Activated CD8-positive, alpha-beta memory T cell treated with anti-CD3 and anti-CD28 coated beads for 24 hours (primary cell): Measurements from ENCODE around the gene TSR1.

Experiments used
- DNase-seq: peaks from one replicate; pipeline ENCODE4 v3.0.0-alpha.2; 2020

Gene TSR1

DNA sequence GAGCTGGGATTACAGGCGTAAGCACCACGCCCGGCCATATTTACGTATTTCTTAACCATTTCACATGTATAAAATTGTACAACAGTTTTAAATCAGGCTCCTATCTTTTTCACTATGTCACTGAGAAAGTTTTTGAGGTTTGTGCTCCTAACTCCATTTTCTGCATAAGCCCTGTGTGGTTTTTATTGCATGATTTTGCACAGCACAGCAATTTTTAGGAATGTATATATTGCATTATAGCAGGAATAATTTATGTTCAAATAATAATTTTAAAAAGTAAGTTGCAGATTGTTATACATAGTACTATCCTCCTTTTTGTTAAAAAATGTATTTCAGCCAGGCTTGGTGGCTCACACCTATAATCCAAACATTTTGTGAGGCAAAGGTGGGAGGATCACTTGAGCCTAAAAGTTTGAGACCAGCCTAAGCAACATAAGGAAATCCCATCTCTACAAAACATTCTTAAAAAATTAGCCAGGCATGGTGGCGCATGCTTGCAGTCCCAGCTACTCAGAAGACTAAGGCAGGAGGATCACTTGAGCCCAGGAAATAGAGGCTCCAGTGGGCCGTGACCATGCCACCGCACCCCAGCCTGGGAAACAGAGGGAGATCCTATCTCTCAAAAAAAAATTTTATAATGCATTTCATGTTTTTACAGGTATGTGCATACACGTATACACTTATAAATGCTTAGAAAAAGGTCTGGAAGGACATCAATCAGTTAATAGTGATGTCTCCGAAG, 58.7 kb downstream of the TSR1 start:
- DNase-seq, result no peak

DNA sequence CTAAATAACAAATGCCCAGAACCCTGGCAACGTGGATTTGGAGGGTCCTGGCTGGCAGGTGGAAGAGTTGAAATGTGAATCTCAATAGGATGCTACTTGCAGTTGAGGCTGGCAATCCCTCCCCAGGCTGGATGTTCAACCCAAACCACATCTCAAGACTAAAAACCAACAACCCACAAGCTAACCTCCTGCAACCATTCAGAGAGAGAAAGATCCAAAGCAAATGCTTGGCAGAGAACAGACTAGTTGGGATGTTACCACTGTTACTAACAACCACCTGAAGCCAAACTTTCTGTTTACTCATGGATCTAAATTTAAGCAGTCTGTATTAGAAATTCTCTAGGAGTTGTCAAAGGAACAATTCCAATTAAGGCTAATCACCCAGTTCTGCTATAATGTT, 60.5 kb downstream of the TSR1 start:
- DNase-seq, result peak; percentile 55

DNA sequence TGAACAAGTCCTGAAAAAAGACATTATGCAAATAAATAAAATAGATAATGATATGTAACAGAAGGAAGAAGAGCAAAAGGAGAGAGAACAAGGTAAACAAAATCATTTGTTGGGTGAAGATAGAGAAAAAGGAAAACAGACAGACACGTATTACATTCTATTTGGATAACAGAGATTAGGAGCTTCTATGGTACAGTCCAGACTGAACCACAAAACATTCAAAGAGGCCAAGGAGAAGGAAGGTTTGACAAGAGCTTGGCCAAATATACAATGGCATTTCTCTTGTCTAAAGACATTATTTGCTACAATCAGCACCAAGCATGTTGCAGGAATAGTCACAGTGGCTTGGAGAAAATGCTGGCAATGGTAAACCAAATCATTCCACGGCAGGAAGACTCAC, 61.8 kb downstream of the TSR1 start:
- no peak for DNase-seq
